Adipocyte (in vitro differentiated cells): ENCODE measurements around the gene ELK3.
A peak's percentile ranks its signal among the peaks of the same experiment; 100 is the strongest.

ENCODE experiments used
- DNase-seq: peaks from one replicate; pipeline ENCODE4 v3.0.0-alpha.2; 2015; ENCODE audit warnings: low read depth
- H3K27me3 ChIP-seq: replicated peaks from 2 replicates; pipeline ENCODE4 v1.7.0; 2013; ENCODE audit warnings: mild to moderate bottlenecking, low read length, moderate library complexity; ENCODE audit not compliant: control insufficient read depth, insufficient read depth
- H3K36me3 ChIP-seq: 2 replicates; pipeline ENCODE4 v1.7.0; 2013; ENCODE audit warnings: low read length, mild to moderate bottlenecking, moderate library complexity; ENCODE audit not compliant: control insufficient read depth, insufficient read depth, severe bottlenecking
- H3K4me1 ChIP-seq: 2 replicates; pipeline ENCODE4 v1.7.0; 2013; ENCODE audit warnings: mild to moderate bottlenecking, low read length, moderate library complexity; ENCODE audit not compliant: control insufficient read depth, insufficient read depth
- H3K4me3 ChIP-seq: 2 replicates; pipeline ENCODE4 v1.7.0; 2013; ENCODE audit warnings: mild to moderate bottlenecking, low read length, moderate library complexity
- H3K9ac ChIP-seq: 2 replicates; pipeline ENCODE4 v1.7.0; 2013; ENCODE audit warnings: mild to moderate bottlenecking, low read length, moderate library complexity
- H3K9me3 ChIP-seq: 2 replicates; pipeline ENCODE4 v1.7.0; 2013; ENCODE audit warnings: mild to moderate bottlenecking, low read length, moderate library complexity; ENCODE audit not compliant: control insufficient read depth

The ELK3 gene

GRCh38 chr12:96238336-96239047 is 44.3 kb downstream of the ELK3 start:
- no peak for DNase-seq
- peaks cover 80% of the 10 kb centered on the region for H3K4me1 ChIP-seq
- no peaks in the 10 kb centered on the region for H3K27me3 ChIP-seq
- no peaks in the 10 kb centered on the region for H3K36me3 ChIP-seq
- no peaks in the 10 kb centered on the region for H3K9me3 ChIP-seq
- no peak overlapping the region for H3K4me3 ChIP-seq
- peak overlapping the region; percentile 4 for H3K9ac ChIP-seq

GRCh38 chr12:96239711-96240635 is 45.8 kb downstream of the ELK3 start:
- Histone ChIP-seq H3K9me3 (no peaks in the 10 kb centered on the region), H3K4me3 (no peak overlapping the region), H3K9ac (peak overlapping the region; percentile 23), H3K4me1 (peaks cover 67% of the 10 kb centered on the region), H3K27me3 (no peaks in the 10 kb centered on the region), H3K36me3 (no peaks in the 10 kb centered on the region)
- DNase-seq = peak; percentile 46

DNA sequence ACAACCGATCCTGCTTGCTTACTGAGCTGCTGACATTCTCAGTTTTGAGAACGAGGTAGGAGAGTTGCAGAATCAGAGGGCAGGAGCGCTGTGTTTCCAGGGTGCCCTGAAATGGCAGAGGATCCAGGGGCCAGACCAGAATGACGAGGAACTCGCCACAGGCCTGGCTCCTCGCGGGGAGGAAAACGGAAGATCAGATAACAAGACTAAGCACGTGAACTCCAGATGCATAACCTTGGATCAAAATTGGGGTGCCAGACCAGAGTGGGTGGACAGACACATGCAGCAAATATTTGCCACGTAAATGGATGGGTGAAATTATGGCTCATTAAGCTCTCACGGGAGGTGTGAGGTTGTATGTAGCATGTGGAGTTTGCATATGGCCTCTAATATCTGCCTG is 46.5 kb downstream of the ELK3 start:
- no peak for DNase-seq
- H3K9me3 ChIP-seq = no peaks in the 10 kb centered on the region
- peaks cover 64% of the 10 kb centered on the region for H3K4me1 ChIP-seq
- no peak overlapping the region for H3K4me3 ChIP-seq
- no peaks in the 10 kb centered on the region for H3K27me3 ChIP-seq
- no peaks in the 10 kb centered on the region for H3K36me3 ChIP-seq
- H3K9ac ChIP-seq = no peak overlapping the region

GRCh38 chr12:96241431-96241830 is 47.3 kb downstream of the ELK3 start:
- H3K4me1 ChIP-seq = peaks cover 56% of the 10 kb centered on the region
- H3K9ac ChIP-seq = no peak overlapping the region
- H3K27me3 ChIP-seq = no peaks in the 10 kb centered on the region
- no peak for DNase-seq
- peaks cover 3% of the 10 kb centered on the region for H3K36me3 ChIP-seq
- no peaks in the 10 kb centered on the region for H3K9me3 ChIP-seq
- no peak overlapping the region for H3K4me3 ChIP-seq

DNA sequence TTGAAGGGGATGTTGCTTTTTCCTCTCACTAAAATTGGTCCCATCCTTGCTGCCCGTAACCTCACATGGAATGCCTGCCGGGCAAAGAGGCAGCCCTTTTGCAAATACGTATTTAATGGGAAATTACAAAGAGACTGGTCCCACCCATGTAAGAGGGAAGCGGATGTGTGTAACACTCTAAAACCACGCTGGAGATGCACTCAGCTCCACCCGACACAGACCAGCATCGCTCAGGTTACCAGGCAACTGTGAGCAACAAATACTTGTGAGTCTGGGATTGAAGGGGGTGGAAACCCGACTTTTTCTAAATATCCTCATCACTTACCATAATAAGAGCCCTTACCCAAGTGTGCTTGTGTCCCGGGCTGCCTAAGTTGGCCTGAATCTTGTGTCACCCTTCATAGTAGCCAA is 47.7 kb downstream of the ELK3 start:
- no peak for DNase-seq
- H3K4me1 ChIP-seq = peaks cover 52% of the 10 kb centered on the region
- H3K9ac ChIP-seq = no peak overlapping the region
- H3K9me3 ChIP-seq = no peaks in the 10 kb centered on the region
- peaks cover 7% of the 10 kb centered on the region for H3K36me3 ChIP-seq
- H3K4me3 ChIP-seq = no peak overlapping the region
- no peaks in the 10 kb centered on the region for H3K27me3 ChIP-seq

DNA sequence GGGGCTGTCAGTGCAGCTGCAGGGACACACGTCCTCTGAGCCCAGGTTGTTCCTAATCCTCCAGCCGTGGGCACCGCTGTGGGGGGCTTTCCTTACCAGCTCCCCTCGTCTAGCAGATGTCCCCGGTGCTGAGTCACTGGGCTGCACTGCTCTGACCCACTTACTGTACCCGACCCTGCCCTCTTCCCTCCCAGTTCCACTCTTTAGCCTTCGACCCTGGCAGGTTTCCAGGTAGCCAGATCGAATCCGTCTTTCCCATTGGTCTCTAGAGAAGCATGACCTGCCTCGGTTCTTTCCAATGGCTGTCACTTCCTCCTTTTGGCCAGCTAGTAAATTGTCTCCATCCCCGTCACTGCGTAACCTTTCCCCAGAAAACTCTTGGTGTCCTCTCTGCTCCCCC is 48.4 kb downstream of the ELK3 start:
- no peaks in the 10 kb centered on the region for H3K9me3 ChIP-seq
- peaks cover 45% of the 10 kb centered on the region for H3K4me1 ChIP-seq
- peaks cover 14% of the 10 kb centered on the region for H3K36me3 ChIP-seq
- no peaks in the 10 kb centered on the region for H3K27me3 ChIP-seq
- H3K9ac ChIP-seq = no peak overlapping the region
- no peak for DNase-seq
- no peak overlapping the region for H3K4me3 ChIP-seq

GRCh38 chr12:96244826-96245225 is 50.7 kb downstream of the ELK3 start:
- Histone ChIP-seq H3K9ac (no peak overlapping the region), H3K27me3 (no peaks in the 10 kb centered on the region), H3K4me1 (peaks cover 44% of the 10 kb centered on the region), H3K4me3 (no peak overlapping the region), H3K9me3 (no peaks in the 10 kb centered on the region), H3K36me3 (peaks cover 22% of the 10 kb centered on the region)
- DNase-seq = no peak

- no peak for DNase-seq
These were observed 52.8 kb downstream of the ELK3 start for GRCh38 chr12:96246926-96247505.

GRCh38 chr12:96247563-96247962 is 53.4 kb downstream of the ELK3 start:
- H3K9ac ChIP-seq = no peak overlapping the region
- no peaks in the 10 kb centered on the region for H3K27me3 ChIP-seq
- H3K36me3 ChIP-seq = peaks cover 34% of the 10 kb centered on the region
- no peak overlapping the region for H3K4me3 ChIP-seq
- DNase-seq = no peak
- no peaks in the 10 kb centered on the region for H3K9me3 ChIP-seq
- H3K4me1 ChIP-seq = peaks cover 27% of the 10 kb centered on the region

More at GRCh38 chr12:96246926-96247505, 52.8 kb downstream of the ELK3 start:
- Histone ChIP-seq H3K9ac (no peak overlapping the region), H3K4me1 (peaks cover 33% of the 10 kb centered on the region), H3K36me3 (peaks cover 34% of the 10 kb centered on the region), H3K9me3 (no peaks in the 10 kb centered on the region), H3K4me3 (no peak overlapping the region), H3K27me3 (no peaks in the 10 kb centered on the region)

DNA sequence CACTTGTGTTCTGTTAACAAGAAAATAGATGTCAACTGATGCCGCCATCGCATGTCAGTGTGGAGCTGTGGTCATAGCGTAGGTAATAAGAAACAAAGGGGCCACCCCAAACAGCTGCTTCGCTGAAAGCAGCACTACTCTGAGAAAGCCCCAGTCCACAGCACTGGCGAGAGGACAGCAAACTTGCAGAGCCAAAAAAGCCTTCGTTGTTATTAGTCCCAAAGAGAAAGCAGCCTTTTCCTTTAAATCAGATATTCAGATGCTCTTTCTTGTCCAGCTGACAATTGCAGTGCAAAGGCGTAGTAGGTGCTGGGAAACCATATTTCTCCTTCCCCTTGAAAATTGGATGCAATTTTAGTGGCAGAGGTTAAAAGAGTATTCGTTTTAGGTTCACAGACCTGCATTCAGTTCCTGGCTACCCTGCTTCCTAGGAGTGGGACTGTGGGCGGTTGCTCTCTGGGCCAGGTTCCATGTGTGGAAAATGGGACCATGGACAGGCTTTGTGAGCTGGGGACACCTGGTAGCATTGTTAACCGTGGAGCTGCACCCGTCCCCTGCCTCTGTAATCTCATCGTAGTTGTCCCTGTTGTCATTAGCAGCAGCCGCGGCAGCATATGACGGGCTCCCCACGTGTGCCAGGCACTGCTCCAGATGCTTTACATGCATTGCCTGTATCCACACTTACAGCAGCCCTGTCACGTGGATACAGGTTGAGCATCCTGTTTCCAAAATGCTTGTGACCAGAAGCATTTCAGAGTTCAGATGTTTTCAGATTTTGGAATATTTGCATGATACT is 54.2 kb downstream of the ELK3 start:
- peaks cover 21% of the 10 kb centered on the region for H3K4me1 ChIP-seq
- DNase-seq = no peak
- no peaks in the 10 kb centered on the region for H3K27me3 ChIP-seq
- peaks cover 34% of the 10 kb centered on the region for H3K36me3 ChIP-seq
- H3K9me3 ChIP-seq = no peaks in the 10 kb centered on the region
- no peak overlapping the region for H3K4me3 ChIP-seq
- H3K9ac ChIP-seq = no peak overlapping the region
